ENCODE data around the gene SGMS1. TPM values are rescaled to one million over a fixed set of nuclear protein-coding genes. Genes with fewer than 3 reads are reported as not detected.
"Not testable (repeated sequence)": the region's sequence is repeated elsewhere in the genome, so short reads cannot be mapped to it uniquely, and the experiment has no call there.

Gene SGMS1
- total RNA-seq, 1 experiment from 2014 or later = 24.7 TPM

DNA sequence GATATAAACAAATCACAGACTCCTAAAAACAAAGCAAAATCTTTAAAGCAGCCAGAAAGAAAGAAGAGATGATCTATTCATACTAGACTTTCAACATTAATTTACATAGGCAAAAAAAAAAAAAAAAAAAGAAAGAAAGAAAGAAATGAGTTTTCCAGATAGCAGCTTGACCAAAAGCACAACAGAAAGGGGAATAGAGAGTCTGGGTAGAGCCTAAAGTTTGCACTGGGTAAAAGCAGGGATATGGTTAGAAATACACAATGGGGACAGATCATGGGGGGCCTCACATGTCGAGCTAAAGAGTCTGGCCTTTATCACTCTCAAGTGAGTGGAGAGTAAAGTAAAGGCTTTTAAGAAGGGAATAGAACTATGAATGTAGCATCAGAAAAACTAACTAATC, 169.8 kb downstream of the SGMS1 start:
- POLR2A ChIA-PET = no interaction called here
- H3K36me3 Mint-ChIP-seq (ENCODE audit: insufficient read depth, unreplicated experiment) = no peaks in the 10 kb centered on the region

DNA sequence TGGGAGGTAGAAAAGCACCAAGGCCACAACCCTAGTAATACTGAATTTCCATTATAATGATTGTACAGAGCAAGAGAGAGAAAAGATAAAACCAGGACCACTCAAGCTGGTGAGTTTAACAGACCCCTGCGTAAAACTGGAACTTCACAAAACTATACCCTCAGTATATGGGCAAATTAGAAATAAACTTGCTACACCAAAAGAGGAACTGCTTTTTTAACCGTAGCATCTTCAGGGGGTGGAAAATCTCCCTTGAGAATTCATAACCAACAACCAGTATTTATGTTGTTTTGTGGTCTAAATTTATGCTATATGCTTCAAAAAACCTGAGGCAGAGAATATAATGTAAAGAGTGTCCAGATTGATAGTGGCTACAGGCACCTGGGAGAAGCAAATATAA, 171.2 kb downstream of the SGMS1 start:
- BruUV-seq (replicated peaks) = no TSS peak
- POLR2A ChIA-PET = no interaction called here

More for the DNA sequence above, 169.8 kb downstream of the SGMS1 start:
- intact Hi-C loops (cut with micrococcal nuclease) = no loop called here
- TF ChIP-seq, protein P1, sequence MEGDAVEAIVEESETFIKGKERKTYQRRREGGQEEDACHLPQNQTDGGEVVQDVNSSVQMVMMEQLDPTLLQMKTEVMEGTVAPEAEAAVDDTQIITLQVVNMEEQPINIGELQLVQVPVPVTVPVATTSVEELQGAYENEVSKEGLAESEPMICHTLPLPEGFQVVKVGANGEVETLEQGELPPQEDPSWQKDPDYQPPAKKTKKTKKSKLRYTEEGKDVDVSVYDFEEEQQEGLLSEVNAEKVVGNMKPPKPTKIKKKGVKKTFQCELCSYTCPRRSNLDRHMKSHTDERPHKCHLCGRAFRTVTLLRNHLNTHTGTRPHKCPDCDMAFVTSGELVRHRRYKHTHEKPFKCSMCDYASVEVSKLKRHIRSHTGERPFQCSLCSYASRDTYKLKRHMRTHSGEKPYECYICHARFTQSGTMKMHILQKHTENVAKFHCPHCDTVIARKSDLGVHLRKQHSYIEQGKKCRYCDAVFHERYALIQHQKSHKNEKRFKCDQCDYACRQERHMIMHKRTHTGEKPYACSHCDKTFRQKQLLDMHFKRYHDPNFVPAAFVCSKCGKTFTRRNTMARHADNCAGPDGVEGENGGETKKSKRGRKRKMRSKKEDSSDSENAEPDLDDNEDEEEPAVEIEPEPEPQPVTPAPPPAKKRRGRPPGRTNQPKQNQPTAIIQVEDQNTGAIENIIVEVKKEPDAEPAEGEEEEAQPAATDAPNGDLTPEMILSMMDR (IDR thresholded peaks at IDR 0.05; ENCODE audit: unreplicated experiment) = no peak
- Mint-ChIP-seq H3K27me3 (ENCODE audit: insufficient read depth, unreplicated experiment) (no peaks in the 10 kb centered on the region), H3K9me3 (ENCODE audit: unreplicated experiment) (no peaks in the 10 kb centered on the region), H3K27ac (ENCODE audit: low read depth, unreplicated experiment) (no peak overlapping the region), H3K4me3 (ENCODE audit: unreplicated experiment) (no peak overlapping the region), H3K4me1 (ENCODE audit: insufficient read depth, unreplicated experiment) (no peaks in the 10 kb centered on the region)
- no TSS peak for BruUV-seq (replicated peaks)
- DNase-seq (ENCODE audit: unreplicated experiment) = no peak
- CTCF ChIA-PET = no interaction called here

GRCh38 chr10:50447691-50448090, 176.1 kb downstream of the SGMS1 start:
- H3K4me1 Mint-ChIP-seq (ENCODE audit: insufficient read depth, unreplicated experiment) = no peaks in the 10 kb centered on the region
- POLR2A ChIA-PET = no interaction called here
- no peak overlapping the region for H3K27ac Mint-ChIP-seq (ENCODE audit: low read depth, unreplicated experiment)
- no peaks in the 10 kb centered on the region for H3K9me3 Mint-ChIP-seq (ENCODE audit: unreplicated experiment)
- peaks cover 7% of the 10 kb centered on the region for H3K36me3 Mint-ChIP-seq (ENCODE audit: insufficient read depth, unreplicated experiment)
- no peaks in the 10 kb centered on the region for H3K27me3 Mint-ChIP-seq (ENCODE audit: insufficient read depth, unreplicated experiment)
- TF ChIP-seq, protein P1 (IDR thresholded peaks at IDR 0.05; ENCODE audit: unreplicated experiment) = no peak
- BruUV-seq (replicated peaks) = no TSS peak
- H3K4me3 Mint-ChIP-seq (ENCODE audit: unreplicated experiment) = no peak overlapping the region
- CTCF ChIA-PET = interaction anchor here (0.6 kb wide), 1 partner anchor 15 kb away, joined by 3 read pairs; no protein-coding TSS in a partner anchor
- intact Hi-C loops (cut with micrococcal nuclease) = no loop called here
- DNase-seq (ENCODE audit: unreplicated experiment) = no peak

More for the DNA sequence above, 171.2 kb downstream of the SGMS1 start:
- H3K27ac Mint-ChIP-seq (ENCODE audit: low read depth, unreplicated experiment) = no peak overlapping the region
- TF ChIP-seq, protein P1 (IDR thresholded peaks at IDR 0.05; ENCODE audit: unreplicated experiment) = no peak
- no peak for DNase-seq (ENCODE audit: unreplicated experiment)
- CTCF ChIA-PET = no interaction called here
- intact Hi-C loops (cut with micrococcal nuclease) = no loop called here
- no peaks in the 10 kb centered on the region for H3K9me3 Mint-ChIP-seq (ENCODE audit: unreplicated experiment)
- H3K4me3 Mint-ChIP-seq (ENCODE audit: unreplicated experiment) = no peak overlapping the region
- H3K36me3 Mint-ChIP-seq (ENCODE audit: insufficient read depth, unreplicated experiment) = peaks cover 6% of the 10 kb centered on the region
- H3K27me3 Mint-ChIP-seq (ENCODE audit: insufficient read depth, unreplicated experiment) = no peaks in the 10 kb centered on the region
- no peaks in the 10 kb centered on the region for H3K4me1 Mint-ChIP-seq (ENCODE audit: insufficient read depth, unreplicated experiment)

GRCh38 chr10:50445777-50446176, 178.0 kb downstream of the SGMS1 start:
- DNase-seq (ENCODE audit: unreplicated experiment); H3K4me3 Mint-ChIP-seq (ENCODE audit: unreplicated experiment); H3K4me1 Mint-ChIP-seq (ENCODE audit: insufficient read depth, unreplicated experiment); H3K27me3 Mint-ChIP-seq (ENCODE audit: insufficient read depth, unreplicated experiment); H3K27ac Mint-ChIP-seq (ENCODE audit: low read depth, unreplicated experiment); CTCF ChIA-PET; H3K9me3 Mint-ChIP-seq (ENCODE audit: unreplicated experiment); BruUV-seq (replicated peaks); intact Hi-C loops (cut with micrococcal nuclease); H3K36me3 Mint-ChIP-seq (ENCODE audit: insufficient read depth, unreplicated experiment): not testable (repeated sequence)
- POLR2A ChIA-PET = interaction anchor here (0.6 kb wide), 1 partner anchor 57 kb away, joined by 3 read pairs; no protein-coding TSS in a partner anchor

DNA sequence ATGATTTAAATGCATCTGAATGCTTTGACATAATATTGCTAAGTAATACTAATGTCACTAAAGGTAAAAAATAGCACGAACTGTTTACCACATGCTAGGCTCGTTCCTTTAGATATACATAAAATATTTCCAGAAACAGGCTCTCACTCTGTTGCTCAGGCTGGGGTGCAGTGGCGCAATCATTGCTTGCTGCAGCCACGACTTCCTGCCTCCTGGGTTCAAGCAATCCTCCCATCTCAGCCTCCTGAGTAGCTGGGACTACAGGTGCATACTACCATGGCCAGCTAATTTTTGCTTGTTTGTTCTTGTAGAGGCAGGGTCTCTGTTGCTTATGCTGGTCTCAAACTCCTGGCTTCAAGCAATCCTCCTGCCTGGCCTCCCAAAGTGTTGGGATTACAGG, 183.3 kb downstream of the SGMS1 start:
- intact Hi-C loops (cut with micrococcal nuclease) = no loop called here
- no peaks in the 10 kb centered on the region for H3K27me3 Mint-ChIP-seq (ENCODE audit: insufficient read depth, unreplicated experiment)
- H3K9me3 Mint-ChIP-seq (ENCODE audit: unreplicated experiment) = no peaks in the 10 kb centered on the region
- no peak for DNase-seq (ENCODE audit: unreplicated experiment)
- H3K4me3 Mint-ChIP-seq (ENCODE audit: unreplicated experiment) = no peak overlapping the region
- H3K36me3 Mint-ChIP-seq (ENCODE audit: insufficient read depth, unreplicated experiment) = no peaks in the 10 kb centered on the region
- no peak overlapping the region for H3K27ac Mint-ChIP-seq (ENCODE audit: low read depth, unreplicated experiment)
- CTCF ChIA-PET = no interaction called here
- H3K4me1 Mint-ChIP-seq (ENCODE audit: insufficient read depth, unreplicated experiment) = no peaks in the 10 kb centered on the region
- TF ChIP-seq, protein P1 (IDR thresholded peaks at IDR 0.05; ENCODE audit: unreplicated experiment) = no peak
- BruUV-seq (replicated peaks) = no TSS peak
- POLR2A ChIA-PET = interaction anchor here (1.3 kb wide), 1 partner anchor 9 kb away, joined by 4 read pairs; no protein-coding TSS in a partner anchor

All from MCF 10A (cell line).